ENCODE results near the gene MMP20. TPM values are rescaled to one million over a fixed set of nuclear protein-coding genes. Genes with fewer than 3 reads are reported as not detected.
A peak's percentile ranks its signal among the peaks of the same experiment; 100 is the strongest.

Gene MMP20
- total RNA-seq, 1 donor from 2014 or later = not detected

DNA sequence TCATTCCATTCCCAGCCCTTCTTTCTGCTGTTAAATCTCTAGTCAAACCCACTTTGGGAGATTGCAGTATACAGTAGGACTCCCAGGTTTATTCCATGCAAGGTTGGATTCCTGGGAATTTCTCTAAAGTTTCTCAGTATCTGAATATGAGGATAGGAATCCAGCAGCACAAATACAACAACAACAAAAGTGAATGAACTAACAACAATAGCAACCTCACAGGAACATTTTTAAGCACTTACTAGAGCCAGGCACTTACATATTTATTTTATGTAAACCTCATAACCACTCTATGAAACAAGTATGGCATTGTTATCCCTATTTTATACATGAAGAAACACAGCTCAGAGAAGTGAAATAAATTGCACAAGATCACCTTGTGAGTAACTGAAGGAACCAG lies 96.5 kb downstream of the MMP20 start:
- no peak overlapping the region for H3K27ac Mint-ChIP-seq (ENCODE audit: unreplicated experiment)
- Histone ChIP-seq H3K79me2 (ENCODE audit: insufficient read depth, low read length) (no peaks in the 10 kb centered on the region), H3K27ac (ENCODE audit: low read depth, low read length) (no peak overlapping the region), H2AFZ (ENCODE audit: low read depth, low read length) (no peak overlapping the region), H3K27me3 (ENCODE audit: insufficient read depth, low read length) (no peaks in the 10 kb centered on the region), H3K9ac (ENCODE audit: low read length) (no peak overlapping the region), H3K4me3 (ENCODE audit: insufficient read depth, low read depth, low read length) (no peak overlapping the region), H3K36me3 (ENCODE audit: insufficient read depth, low read length) (no peaks in the 10 kb centered on the region), H3K9me3 (ENCODE audit: insufficient read depth, low read depth, low read length) (no peaks in the 10 kb centered on the region), H4K20me1 (ENCODE audit: insufficient read depth, low read length) (no peaks in the 10 kb centered on the region), H3K4me2 (ENCODE audit: low read length) (no peak overlapping the region), H3K4me1 (ENCODE audit: insufficient read depth, low read length) (no peaks in the 10 kb centered on the region)
- H3K9me3 Mint-ChIP-seq (ENCODE audit: unreplicated experiment) = no peaks in the 10 kb centered on the region
- H3K4me1 Mint-ChIP-seq (ENCODE audit: low read depth, unreplicated experiment) = peaks cover 11% of the 10 kb centered on the region
- H3K4me3 Mint-ChIP-seq (ENCODE audit: unreplicated experiment) = no peak overlapping the region
- TF ChIP-seq, protein P1, sequence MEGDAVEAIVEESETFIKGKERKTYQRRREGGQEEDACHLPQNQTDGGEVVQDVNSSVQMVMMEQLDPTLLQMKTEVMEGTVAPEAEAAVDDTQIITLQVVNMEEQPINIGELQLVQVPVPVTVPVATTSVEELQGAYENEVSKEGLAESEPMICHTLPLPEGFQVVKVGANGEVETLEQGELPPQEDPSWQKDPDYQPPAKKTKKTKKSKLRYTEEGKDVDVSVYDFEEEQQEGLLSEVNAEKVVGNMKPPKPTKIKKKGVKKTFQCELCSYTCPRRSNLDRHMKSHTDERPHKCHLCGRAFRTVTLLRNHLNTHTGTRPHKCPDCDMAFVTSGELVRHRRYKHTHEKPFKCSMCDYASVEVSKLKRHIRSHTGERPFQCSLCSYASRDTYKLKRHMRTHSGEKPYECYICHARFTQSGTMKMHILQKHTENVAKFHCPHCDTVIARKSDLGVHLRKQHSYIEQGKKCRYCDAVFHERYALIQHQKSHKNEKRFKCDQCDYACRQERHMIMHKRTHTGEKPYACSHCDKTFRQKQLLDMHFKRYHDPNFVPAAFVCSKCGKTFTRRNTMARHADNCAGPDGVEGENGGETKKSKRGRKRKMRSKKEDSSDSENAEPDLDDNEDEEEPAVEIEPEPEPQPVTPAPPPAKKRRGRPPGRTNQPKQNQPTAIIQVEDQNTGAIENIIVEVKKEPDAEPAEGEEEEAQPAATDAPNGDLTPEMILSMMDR (IDR thresholded peaks at IDR 0.05; ENCODE audit: insufficient read depth, low read depth, low read length) = no peak
- TF ChIP-seq EZH2 (IDR thresholded peaks at IDR 0.05; ENCODE audit: insufficient read depth, low read length) = no peak
- H3K36me3 Mint-ChIP-seq (ENCODE audit: low read depth, unreplicated experiment) = no peaks in the 10 kb centered on the region
- no peaks in the 10 kb centered on the region for H3K27me3 Mint-ChIP-seq (ENCODE audit: low read depth, unreplicated experiment)
- peak; percentile 13 for FAIRE-seq
- no peak for DNase-seq (ENCODE audit: low read depth)

DNA sequence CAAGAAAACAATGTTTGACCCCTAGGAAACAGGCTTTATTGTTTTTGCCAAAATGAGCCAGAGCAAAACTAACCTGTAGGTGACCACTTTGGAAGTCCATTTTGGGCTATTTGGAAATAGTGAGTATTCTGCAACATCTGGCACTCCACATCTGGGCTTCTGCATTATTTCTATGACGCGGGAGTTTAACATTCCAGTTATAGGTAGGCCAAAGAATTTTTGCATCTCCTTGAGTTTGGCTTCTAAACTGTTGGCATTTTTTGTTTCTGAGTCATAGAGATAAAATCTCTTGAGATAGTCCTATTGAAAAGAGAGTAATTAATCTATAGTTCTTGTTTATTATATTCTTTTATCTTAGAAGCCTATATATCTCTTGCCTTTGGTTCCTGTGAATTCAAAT lies 97.4 kb downstream of the MMP20 start:
- Histone ChIP-seq H2AFZ (ENCODE audit: low read depth, low read length) (no peak overlapping the region), H3K4me1 (ENCODE audit: insufficient read depth, low read length) (no peaks in the 10 kb centered on the region), H3K27me3 (ENCODE audit: insufficient read depth, low read length) (no peaks in the 10 kb centered on the region), H3K9me3 (ENCODE audit: insufficient read depth, low read depth, low read length) (no peaks in the 10 kb centered on the region), H3K4me2 (ENCODE audit: low read length) (no peak overlapping the region), H3K36me3 (ENCODE audit: insufficient read depth, low read length) (no peaks in the 10 kb centered on the region), H3K9ac (ENCODE audit: low read length) (no peak overlapping the region), H3K4me3 (ENCODE audit: insufficient read depth, low read depth, low read length) (no peak overlapping the region), H3K79me2 (ENCODE audit: insufficient read depth, low read length) (no peaks in the 10 kb centered on the region), H3K27ac (ENCODE audit: low read depth, low read length) (no peak overlapping the region), H4K20me1 (ENCODE audit: insufficient read depth, low read length) (no peaks in the 10 kb centered on the region)
- TF ChIP-seq EZH2 (IDR thresholded peaks at IDR 0.05; ENCODE audit: insufficient read depth, low read length) = no peak
- TF ChIP-seq, protein P1 (IDR thresholded peaks at IDR 0.05; ENCODE audit: insufficient read depth, low read depth, low read length) = no peak
- peak; percentile 47 for DNase-seq (ENCODE audit: low read depth)
- FAIRE-seq = no peak
- H3K27me3 Mint-ChIP-seq (ENCODE audit: low read depth, unreplicated experiment) = no peaks in the 10 kb centered on the region
- no peaks in the 10 kb centered on the region for H3K36me3 Mint-ChIP-seq (ENCODE audit: low read depth, unreplicated experiment)
- peaks cover 11% of the 10 kb centered on the region for H3K4me1 Mint-ChIP-seq (ENCODE audit: low read depth, unreplicated experiment)
- no peak overlapping the region for H3K27ac Mint-ChIP-seq (ENCODE audit: unreplicated experiment)
- no peaks in the 10 kb centered on the region for H3K9me3 Mint-ChIP-seq (ENCODE audit: unreplicated experiment)
- no peak overlapping the region for H3K4me3 Mint-ChIP-seq (ENCODE audit: unreplicated experiment)

DNA sequence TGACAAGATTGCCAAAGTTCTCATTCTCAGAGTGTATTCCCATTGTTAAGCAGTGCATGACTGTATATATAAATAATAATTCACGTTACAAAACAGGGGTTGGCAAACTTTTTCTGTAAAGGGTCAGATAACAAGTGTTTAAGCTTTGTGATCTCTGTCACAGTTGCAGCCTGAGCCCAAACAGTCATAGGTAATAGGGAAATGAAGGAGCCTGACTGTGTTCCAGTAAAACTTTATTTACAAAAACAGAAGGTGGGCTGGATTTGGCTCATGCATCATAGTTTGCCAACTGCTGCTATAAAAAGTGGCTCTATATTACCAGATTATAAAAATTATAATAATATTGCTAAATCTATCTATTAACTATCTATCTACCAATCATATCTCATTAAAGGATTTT lies 98.1 kb downstream of the MMP20 start:
- TF ChIP-seq, protein P1 (IDR thresholded peaks at IDR 0.05; ENCODE audit: insufficient read depth, low read depth, low read length) = no peak
- TF ChIP-seq EZH2 (IDR thresholded peaks at IDR 0.05; ENCODE audit: insufficient read depth, low read length) = no peak
- no peak for FAIRE-seq

More for the DNA sequence above, 98.1 kb downstream of the MMP20 start:
- DNase-seq (ENCODE audit: low read depth) = no peak
- Mint-ChIP-seq H3K4me3 (ENCODE audit: unreplicated experiment) (no peak overlapping the region), H3K4me1 (ENCODE audit: low read depth, unreplicated experiment) (peaks cover 16% of the 10 kb centered on the region), H3K9me3 (ENCODE audit: unreplicated experiment) (no peaks in the 10 kb centered on the region), H3K27ac (ENCODE audit: unreplicated experiment) (no peak overlapping the region), H3K36me3 (ENCODE audit: low read depth, unreplicated experiment) (no peaks in the 10 kb centered on the region), H3K27me3 (ENCODE audit: low read depth, unreplicated experiment) (no peaks in the 10 kb centered on the region)
- no peak overlapping the region for H2AFZ ChIP-seq (ENCODE audit: low read depth, low read length)
- no peak overlapping the region for H3K4me2 ChIP-seq (ENCODE audit: low read length)
- H4K20me1 ChIP-seq (ENCODE audit: insufficient read depth, low read length) = no peaks in the 10 kb centered on the region
- H3K36me3 ChIP-seq (ENCODE audit: insufficient read depth, low read length) = no peaks in the 10 kb centered on the region
- no peaks in the 10 kb centered on the region for H3K4me1 ChIP-seq (ENCODE audit: insufficient read depth, low read length)
- no peak overlapping the region for H3K27ac ChIP-seq (ENCODE audit: low read depth, low read length)
- H3K9ac ChIP-seq (ENCODE audit: low read length) = no peak overlapping the region
- no peaks in the 10 kb centered on the region for H3K79me2 ChIP-seq (ENCODE audit: insufficient read depth, low read length)
- no peaks in the 10 kb centered on the region for H3K27me3 ChIP-seq (ENCODE audit: insufficient read depth, low read length)
- no peak overlapping the region for H3K4me3 ChIP-seq (ENCODE audit: insufficient read depth, low read depth, low read length)
- H3K9me3 ChIP-seq (ENCODE audit: insufficient read depth, low read depth, low read length) = no peaks in the 10 kb centered on the region

Other genes with a start within 250 kb of the MMP20 start
- gene TMEM123, start 172.6 kb downstream of the MMP20 start, total RNA-seq = 218 and 234 TPM in 2 replicates
- gene MMP7, start 94.6 kb downstream of the MMP20 start, total RNA-seq = 2.6 and 8.4 TPM in 2 replicates
- gene MMP27, start 80.4 kb upstream of the MMP20 start, total RNA-seq = not detected in 2 replicates
- not detected in 2 replicates for gene MMP8, start 99.6 kb upstream of the MMP20 start, total RNA-seq
- gene MMP10, start 155.3 kb upstream of the MMP20 start, total RNA-seq = 1.1 and 1.2 TPM in 2 replicates
- gene MMP1, start 172.8 kb upstream of the MMP20 start, total RNA-seq = 0.38 and 0.64 TPM in 2 replicates
- gene MMP3, start 218.3 kb upstream of the MMP20 start, total RNA-seq = not detected in 2 replicates
- not detected in 2 replicates for gene MMP12, start 249.7 kb upstream of the MMP20 start, total RNA-seq

All from astrocyte (in vitro differentiated cells and primary cell).